ENCODE data around the gene AVL9. TPM values are rescaled to one million over a fixed set of nuclear protein-coding genes. Genes with fewer than 3 reads are reported as not detected.

Gene AVL9
- total RNA-seq, 1 donor from 2014 or later, result 50.6 TPM

GRCh38 chr7:32500922-32501341 lies 5.6 kb downstream of the AVL9 start:
- DNase-seq (ENCODE audit: low read depth), result no peak
- no peak overlapping the region for H3K4me3 ChIP-seq (ENCODE audit: low read depth, low read length)
- no peaks in the 10 kb centered on the region for H3K27me3 ChIP-seq (ENCODE audit: control insufficient read depth, insufficient read depth, low read length)
- no peaks in the 10 kb centered on the region for H3K36me3 ChIP-seq (ENCODE audit: control insufficient read depth, insufficient read depth, low read length)
- TF ChIP-seq CTCF (IDR thresholded peaks at IDR 0.05; ENCODE audit: insufficient read depth, low read length, poor library complexity, severe bottlenecking), result no peak

GRCh38 chr7:32501522-32501921 lies 6.2 kb downstream of the AVL9 start:
- no peaks in the 10 kb centered on the region for H3K36me3 ChIP-seq (ENCODE audit: control insufficient read depth, insufficient read depth, low read length)
- H3K27me3 ChIP-seq (ENCODE audit: control insufficient read depth, insufficient read depth, low read length), result no peaks in the 10 kb centered on the region
- H3K4me3 ChIP-seq (ENCODE audit: low read depth, low read length), result no peak overlapping the region
- no peak for DNase-seq (ENCODE audit: low read depth)
- TF ChIP-seq CTCF (IDR thresholded peaks at IDR 0.05; ENCODE audit: insufficient read depth, low read length, poor library complexity, severe bottlenecking), result no peak

- no peak overlapping the region for H3K4me3 ChIP-seq (ENCODE audit: low read depth, low read length)
- no peak for TF ChIP-seq CTCF (IDR thresholded peaks at IDR 0.05; ENCODE audit: insufficient read depth, low read length, poor library complexity, severe bottlenecking)
These were observed 7.4 kb downstream of the AVL9 start for GRCh38 chr7:32502728-32503127.

GRCh38 chr7:32506266-32507054 lies 11.2 kb downstream of the AVL9 start:
- Histone ChIP-seq H3K27me3 (ENCODE audit: control insufficient read depth, insufficient read depth, low read length) (no peaks in the 10 kb centered on the region), H3K36me3 (ENCODE audit: control insufficient read depth, insufficient read depth, low read length) (no peaks in the 10 kb centered on the region), H3K4me3 (ENCODE audit: low read depth, low read length) (no peak overlapping the region)
- peak; percentile 85 for DNase-seq (ENCODE audit: low read depth)
- TF ChIP-seq CTCF (IDR thresholded peaks at IDR 0.05; ENCODE audit: insufficient read depth, low read length, poor library complexity, severe bottlenecking), result no peak

More at GRCh38 chr7:32502728-32503127, 7.4 kb downstream of the AVL9 start:
- H3K27me3 ChIP-seq (ENCODE audit: control insufficient read depth, insufficient read depth, low read length), result no peaks in the 10 kb centered on the region
- no peaks in the 10 kb centered on the region for H3K36me3 ChIP-seq (ENCODE audit: control insufficient read depth, insufficient read depth, low read length)
- DNase-seq (ENCODE audit: low read depth), result no peak

- no peaks in the 10 kb centered on the region for H3K36me3 ChIP-seq (ENCODE audit: control insufficient read depth, insufficient read depth, low read length)
- no peaks in the 10 kb centered on the region for H3K27me3 ChIP-seq (ENCODE audit: control insufficient read depth, insufficient read depth, low read length)
- no peak overlapping the region for H3K4me3 ChIP-seq (ENCODE audit: low read depth, low read length)
- DNase-seq (ENCODE audit: low read depth), result no peak
- no peak for TF ChIP-seq CTCF (IDR thresholded peaks at IDR 0.05; ENCODE audit: insufficient read depth, low read length, poor library complexity, severe bottlenecking)
These were observed 12.1 kb downstream of the AVL9 start for GRCh38 chr7:32507414-32507813.

- H3K36me3 ChIP-seq (ENCODE audit: control insufficient read depth, insufficient read depth, low read length), result no peaks in the 10 kb centered on the region
These were observed 16.5 kb downstream of the AVL9 start for GRCh38 chr7:32511791-32512190.

More at GRCh38 chr7:32511791-32512190, 16.5 kb downstream of the AVL9 start:
- Histone ChIP-seq H3K4me3 (ENCODE audit: low read depth, low read length) (no peak overlapping the region), H3K27me3 (ENCODE audit: control insufficient read depth, insufficient read depth, low read length) (no peaks in the 10 kb centered on the region)
- DNase-seq (ENCODE audit: low read depth), result no peak
- no peak for TF ChIP-seq CTCF (IDR thresholded peaks at IDR 0.05; ENCODE audit: insufficient read depth, low read length, poor library complexity, severe bottlenecking)

Measured in kidney epithelial cell (primary cell).